T-helper 2 cell treated with Interferon-gamma antibody and Interleukin-4, amounts not matched to agents 5 μg/mL and 100 μg/mL, for 36 hours (primary cell): ENCODE measurements around the gene PLA2G4A.
A peak's percentile ranks its signal among the peaks of the same experiment; 100 is the strongest.

ENCODE experiments used
- DNase-seq: peaks from one replicate; pipeline ENCODE4 v3.0.0; 2021; ENCODE audit warnings: low spot score
- H3K27ac Mint-ChIP-seq: one replicate; pipeline ENCODE4 v1.8.0; 2021; ENCODE audit warnings: mild to moderate bottlenecking, mixed read lengths
- H3K27me3 Mint-ChIP-seq: one replicate; pipeline ENCODE4 v1.8.0; 2021; ENCODE audit warnings: low read depth, mixed read lengths
- H3K36me3 Mint-ChIP-seq: one replicate; pipeline ENCODE4 v1.8.0; 2021; ENCODE audit warnings: low read depth, mixed read lengths
- H3K4me1 Mint-ChIP-seq: one replicate; pipeline ENCODE4 v1.8.0; 2021; ENCODE audit warnings: low read depth, mixed read lengths
- H3K4me3 Mint-ChIP-seq: one replicate; pipeline ENCODE4 v1.8.0; 2022; ENCODE audit warnings: mild to moderate bottlenecking, moderate library complexity, mixed read lengths
- H3K9me3 Mint-ChIP-seq: one replicate; pipeline ENCODE4 v1.8.0; 2021; ENCODE audit warnings: mixed read lengths

The PLA2G4A gene

DNA sequence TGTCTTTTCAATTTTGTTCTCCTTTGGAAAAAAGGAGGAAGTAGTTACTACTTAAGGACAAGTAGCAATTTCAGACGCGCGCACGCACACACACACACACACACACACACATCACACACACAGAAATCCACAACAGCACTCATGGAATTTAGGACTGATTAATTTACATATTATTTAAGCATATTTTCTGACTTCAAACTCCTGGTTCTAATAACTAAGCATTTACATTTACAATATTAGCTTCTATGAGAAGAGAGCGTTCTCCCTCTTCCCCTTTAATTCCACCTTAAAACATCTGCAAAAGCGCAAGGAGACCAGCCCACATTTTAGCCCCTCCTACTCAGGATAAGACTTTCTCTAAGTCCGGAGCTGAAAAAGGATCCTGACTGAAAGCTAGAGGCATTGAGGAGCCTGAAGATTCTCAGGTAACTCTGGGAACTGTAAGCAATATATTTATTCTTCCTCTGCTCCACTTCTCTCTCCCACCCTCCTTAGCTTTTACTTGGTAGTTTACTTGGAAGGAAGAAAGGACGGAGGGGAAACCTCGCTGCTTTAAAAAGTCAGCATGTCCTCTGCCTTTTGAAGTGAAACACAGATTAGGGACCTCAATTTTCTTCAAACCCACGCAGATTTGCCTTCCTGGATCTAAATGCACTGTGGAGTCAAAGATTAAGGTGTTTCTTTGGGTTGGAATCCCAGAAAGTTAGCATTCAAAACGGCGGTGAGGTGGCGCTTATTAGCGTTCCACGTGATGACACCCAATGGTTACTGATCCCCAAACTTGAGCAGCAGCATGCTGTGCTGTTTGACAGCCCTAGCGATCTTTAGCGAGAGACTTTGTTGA, at the start of gene PLA2G4A:
PLA2G4A (plus strand) TSS at position 339 of the 844 bp plus-strand sequence. CDS start 25,406 bp downstream, outside the sequence.
- peaks cover 37% of the 10 kb centered on the region for H3K27me3 Mint-ChIP-seq
- H3K36me3 Mint-ChIP-seq, result no peaks in the 10 kb centered on the region
- peak within 1 kb of the TSS; percentile 47 for H3K27ac Mint-ChIP-seq
- H3K4me3 Mint-ChIP-seq, result peak within 1 kb of the TSS; percentile 86
- peak; percentile 12 for DNase-seq
- H3K4me1 Mint-ChIP-seq, result peaks cover 10% of the 10 kb centered on the region
- H3K9me3 Mint-ChIP-seq, result no peaks in the 10 kb centered on the region

GRCh38 chr1:186780076-186780475, 48.7 kb upstream of the PLA2G4A start:
- no peak overlapping the region for H3K4me3 Mint-ChIP-seq
- no peaks in the 10 kb centered on the region for H3K36me3 Mint-ChIP-seq
- no peak overlapping the region for H3K27ac Mint-ChIP-seq
- no peak for DNase-seq
- no peaks in the 10 kb centered on the region for H3K9me3 Mint-ChIP-seq
- H3K27me3 Mint-ChIP-seq, result peaks cover 34% of the 10 kb centered on the region
- H3K4me1 Mint-ChIP-seq, result peaks cover 15% of the 10 kb centered on the region

DNA sequence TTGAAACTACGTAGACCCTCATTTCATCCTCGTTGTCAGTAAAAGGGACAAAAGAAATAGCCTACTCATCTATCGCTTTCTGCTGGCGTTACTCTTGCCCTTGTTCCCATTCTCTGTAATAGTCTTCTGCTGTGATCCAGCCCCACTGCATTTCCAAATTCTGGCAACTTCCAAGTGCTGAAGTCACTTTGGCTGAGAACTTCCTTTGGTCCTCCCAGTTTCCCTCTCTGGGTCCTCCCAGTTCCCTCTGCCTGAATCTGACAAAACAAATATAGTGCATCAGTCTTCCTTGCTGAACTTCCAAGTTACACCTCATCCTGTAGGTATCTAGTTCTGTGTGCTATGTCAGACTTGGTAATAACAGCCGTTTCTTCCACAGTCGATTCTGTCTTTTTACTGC, 47.0 kb upstream of the PLA2G4A start:
- no peaks in the 10 kb centered on the region for H3K9me3 Mint-ChIP-seq
- H3K27ac Mint-ChIP-seq, result no peak overlapping the region
- no peak for DNase-seq
- peaks cover 30% of the 10 kb centered on the region for H3K27me3 Mint-ChIP-seq
- H3K4me1 Mint-ChIP-seq, result peaks cover under 1% of the 10 kb centered on the region
- H3K36me3 Mint-ChIP-seq, result no peaks in the 10 kb centered on the region
- no peak overlapping the region for H3K4me3 Mint-ChIP-seq

DNA sequence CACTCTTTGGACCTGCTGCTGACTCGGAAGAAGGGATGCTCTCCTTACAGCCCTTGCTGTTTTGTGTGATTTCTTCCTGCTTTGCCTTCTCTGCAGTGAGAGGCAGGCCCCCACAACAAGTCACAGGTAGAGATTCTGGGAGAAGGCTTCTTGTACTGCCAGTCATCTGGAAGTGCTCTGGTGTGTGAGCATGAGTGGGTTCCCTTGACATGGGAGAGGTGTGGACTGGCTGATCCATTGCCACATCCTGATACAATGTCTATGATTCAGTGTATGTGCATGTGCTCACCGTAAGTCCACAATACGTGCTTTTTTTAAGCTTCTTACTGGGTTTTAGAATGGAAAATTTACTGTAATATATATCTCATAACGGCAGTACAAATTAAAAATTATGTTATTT, 46.0 kb upstream of the PLA2G4A start:
- peaks cover 26% of the 10 kb centered on the region for H3K27me3 Mint-ChIP-seq
- no peak overlapping the region for H3K4me3 Mint-ChIP-seq
- DNase-seq, result no peak

GRCh38 chr1:186783193-186783592, 45.6 kb upstream of the PLA2G4A start:
- Mint-ChIP-seq H3K4me1 (no peaks in the 10 kb centered on the region), H3K27me3 (peaks cover 26% of the 10 kb centered on the region), H3K27ac (no peak overlapping the region), H3K9me3 (no peaks in the 10 kb centered on the region), H3K36me3 (no peaks in the 10 kb centered on the region), H3K4me3 (no peak overlapping the region)
- DNase-seq, result no peak

More for the DNA sequence above, 46.0 kb upstream of the PLA2G4A start:
- H3K27ac Mint-ChIP-seq, result no peak overlapping the region
- no peaks in the 10 kb centered on the region for H3K4me1 Mint-ChIP-seq
- no peaks in the 10 kb centered on the region for H3K36me3 Mint-ChIP-seq
- H3K9me3 Mint-ChIP-seq, result no peaks in the 10 kb centered on the region

- Mint-ChIP-seq H3K4me1 (no peaks in the 10 kb centered on the region), H3K9me3 (peaks cover 4% of the 10 kb centered on the region), H3K36me3 (no peaks in the 10 kb centered on the region), H3K27me3 (peaks cover 13% of the 10 kb centered on the region), H3K4me3 (no peak overlapping the region), H3K27ac (no peak overlapping the region)
- DNase-seq, result no peak
These were observed 43.2 kb upstream of the PLA2G4A start for GRCh38 chr1:186785503-186785902.

DNA sequence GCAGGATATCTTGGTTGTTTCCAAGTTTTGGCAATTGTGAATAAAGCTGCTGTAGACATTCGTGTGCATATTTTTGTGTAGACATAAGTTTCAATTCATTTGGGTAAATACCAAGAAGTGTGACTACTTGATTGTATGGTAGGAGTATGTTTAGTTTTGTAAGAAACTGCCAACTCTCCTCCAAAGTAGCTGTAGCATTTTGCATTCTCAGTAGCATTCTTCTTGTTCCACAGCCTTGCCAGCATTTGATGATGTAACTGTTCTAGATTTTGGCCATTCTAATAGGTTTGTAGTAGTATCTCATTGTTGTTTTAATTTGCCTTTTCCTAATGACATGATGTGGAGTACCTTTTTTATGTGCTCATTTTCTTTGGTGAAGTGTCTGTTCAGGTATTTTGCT, 38.6 kb upstream of the PLA2G4A start:
- DNase-seq, result no peak
- no peak overlapping the region for H3K4me3 Mint-ChIP-seq
- peaks cover 15% of the 10 kb centered on the region for H3K4me1 Mint-ChIP-seq
- H3K9me3 Mint-ChIP-seq, result peaks cover 4% of the 10 kb centered on the region
- H3K36me3 Mint-ChIP-seq, result no peaks in the 10 kb centered on the region
- peaks cover 3% of the 10 kb centered on the region for H3K27me3 Mint-ChIP-seq
- no peak overlapping the region for H3K27ac Mint-ChIP-seq

DNA sequence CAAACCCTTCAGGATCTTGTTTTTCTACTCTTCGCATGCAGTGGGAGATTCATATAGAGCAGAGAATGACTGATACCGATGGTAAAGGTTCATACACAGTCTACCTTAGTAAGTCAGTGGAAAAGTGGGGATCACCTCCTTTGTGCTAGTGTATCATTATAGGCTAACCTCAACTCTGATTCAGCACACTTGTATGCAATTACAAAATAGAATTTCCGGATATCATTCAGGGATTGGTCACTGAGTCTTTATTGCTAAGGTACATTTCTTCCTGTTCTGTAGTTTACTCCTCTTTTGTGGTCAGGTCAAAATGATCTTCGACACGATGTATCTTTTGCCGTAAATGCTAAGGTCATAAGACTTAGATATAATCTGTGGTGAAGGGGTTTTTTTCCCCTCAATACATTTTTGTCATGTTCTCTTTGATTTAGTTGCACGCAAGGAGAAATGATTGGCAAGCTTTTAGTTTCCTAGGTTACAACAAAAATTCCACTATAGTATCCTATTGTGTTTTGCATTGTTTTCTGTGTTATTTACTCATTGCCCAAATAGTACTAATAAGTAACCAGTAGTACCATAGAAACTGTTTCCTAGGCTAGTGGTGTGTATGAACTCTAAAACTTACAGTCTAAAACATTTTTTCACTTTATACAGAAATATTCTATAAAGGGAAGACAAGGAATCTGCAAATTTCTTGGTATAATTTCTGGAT, 35.7 kb upstream of the PLA2G4A start:
- Mint-ChIP-seq H3K27ac (no peak overlapping the region), H3K27me3 (peaks cover 3% of the 10 kb centered on the region), H3K4me1 (peaks cover 15% of the 10 kb centered on the region), H3K4me3 (peak overlapping the region; percentile 1), H3K9me3 (peaks cover 4% of the 10 kb centered on the region), H3K36me3 (no peaks in the 10 kb centered on the region)
- DNase-seq, result no peak

- Mint-ChIP-seq H3K36me3 (no peaks in the 10 kb centered on the region), H3K4me1 (peaks cover 15% of the 10 kb centered on the region), H3K9me3 (peaks cover 4% of the 10 kb centered on the region), H3K4me3 (no peak overlapping the region), H3K27me3 (peaks cover 4% of the 10 kb centered on the region), H3K27ac (no peak overlapping the region)
- DNase-seq, result no peak
These were observed 35.2 kb upstream of the PLA2G4A start for GRCh38 chr1:186793582-186793927.

- no peak overlapping the region for H3K4me3 Mint-ChIP-seq
- H3K4me1 Mint-ChIP-seq, result peaks cover 4% of the 10 kb centered on the region
- no peak overlapping the region for H3K27ac Mint-ChIP-seq
- no peaks in the 10 kb centered on the region for H3K9me3 Mint-ChIP-seq
- DNase-seq, result no peak
- H3K27me3 Mint-ChIP-seq, result peaks cover 7% of the 10 kb centered on the region
- no peaks in the 10 kb centered on the region for H3K36me3 Mint-ChIP-seq
These were observed 29.6 kb upstream of the PLA2G4A start for GRCh38 chr1:186798960-186799688.

- Mint-ChIP-seq H3K27me3 (peaks cover 11% of the 10 kb centered on the region), H3K4me3 (no peak overlapping the region), H3K9me3 (no peaks in the 10 kb centered on the region), H3K4me1 (no peaks in the 10 kb centered on the region), H3K27ac (no peak overlapping the region), H3K36me3 (no peaks in the 10 kb centered on the region)
- no peak for DNase-seq
These were observed 29.1 kb upstream of the PLA2G4A start for GRCh38 chr1:186799689-186800054.

- no peaks in the 10 kb centered on the region for H3K4me1 Mint-ChIP-seq
- no peaks in the 10 kb centered on the region for H3K9me3 Mint-ChIP-seq
- H3K4me3 Mint-ChIP-seq, result no peak overlapping the region
- H3K36me3 Mint-ChIP-seq, result no peaks in the 10 kb centered on the region
- peaks cover 12% of the 10 kb centered on the region for H3K27me3 Mint-ChIP-seq
- DNase-seq, result no peak
- no peak overlapping the region for H3K27ac Mint-ChIP-seq
These were observed 26.4 kb upstream of the PLA2G4A start for GRCh38 chr1:186802388-186802787.

- Mint-ChIP-seq H3K27ac (no peak overlapping the region), H3K4me3 (no peak overlapping the region), H3K4me1 (no peaks in the 10 kb centered on the region), H3K36me3 (no peaks in the 10 kb centered on the region), H3K9me3 (no peaks in the 10 kb centered on the region), H3K27me3 (peaks cover 8% of the 10 kb centered on the region)
- no peak for DNase-seq
These were observed 24.1 kb upstream of the PLA2G4A start for GRCh38 chr1:186804679-186805078.

DNA sequence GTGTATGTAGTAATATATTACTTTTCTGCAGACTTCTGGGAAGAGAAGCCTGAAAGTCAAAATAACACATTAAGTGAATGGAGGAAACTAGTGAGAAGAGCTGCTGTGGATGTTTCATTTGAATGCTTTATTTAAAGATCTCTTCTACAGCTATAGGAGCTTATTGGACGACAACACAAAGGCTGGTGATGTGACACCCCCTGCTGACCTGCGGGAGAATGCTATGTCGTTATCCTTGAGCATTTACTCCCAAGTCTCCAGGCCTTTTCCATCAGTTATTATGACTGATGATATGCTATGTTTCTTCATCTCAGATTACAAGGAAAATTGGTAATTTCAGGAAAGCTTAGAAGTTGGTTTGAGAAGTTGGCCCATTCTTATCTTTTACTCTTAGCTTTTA, 22.3 kb upstream of the PLA2G4A start:
- Mint-ChIP-seq H3K36me3 (no peaks in the 10 kb centered on the region), H3K9me3 (no peaks in the 10 kb centered on the region), H3K4me3 (no peak overlapping the region), H3K27ac (no peak overlapping the region), H3K27me3 (peaks cover 5% of the 10 kb centered on the region), H3K4me1 (no peaks in the 10 kb centered on the region)
- no peak for DNase-seq
